ENCODE results near the gene VPS13D.

DNA sequence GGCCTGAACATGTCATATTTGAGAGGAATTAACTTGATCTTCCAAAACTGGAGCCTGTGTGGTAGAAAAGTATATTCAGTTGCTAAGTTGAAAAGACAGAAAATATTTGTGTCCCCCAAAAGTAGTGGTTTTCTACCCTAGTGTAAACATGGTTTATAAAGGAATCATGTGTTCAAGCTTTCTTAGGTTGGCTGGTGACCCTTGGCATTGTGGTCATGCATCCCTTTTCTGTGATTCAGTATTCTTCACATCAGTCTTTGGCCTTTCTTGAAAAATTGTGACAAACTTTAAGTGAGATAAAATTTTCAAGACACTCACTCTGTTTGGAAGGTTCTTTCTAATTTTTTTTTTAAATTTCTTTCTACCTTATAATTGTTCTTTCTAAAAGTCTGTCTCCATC, 195.0 kb downstream of the VPS13D start:
- TF ChIP-seq, protein P1, sequence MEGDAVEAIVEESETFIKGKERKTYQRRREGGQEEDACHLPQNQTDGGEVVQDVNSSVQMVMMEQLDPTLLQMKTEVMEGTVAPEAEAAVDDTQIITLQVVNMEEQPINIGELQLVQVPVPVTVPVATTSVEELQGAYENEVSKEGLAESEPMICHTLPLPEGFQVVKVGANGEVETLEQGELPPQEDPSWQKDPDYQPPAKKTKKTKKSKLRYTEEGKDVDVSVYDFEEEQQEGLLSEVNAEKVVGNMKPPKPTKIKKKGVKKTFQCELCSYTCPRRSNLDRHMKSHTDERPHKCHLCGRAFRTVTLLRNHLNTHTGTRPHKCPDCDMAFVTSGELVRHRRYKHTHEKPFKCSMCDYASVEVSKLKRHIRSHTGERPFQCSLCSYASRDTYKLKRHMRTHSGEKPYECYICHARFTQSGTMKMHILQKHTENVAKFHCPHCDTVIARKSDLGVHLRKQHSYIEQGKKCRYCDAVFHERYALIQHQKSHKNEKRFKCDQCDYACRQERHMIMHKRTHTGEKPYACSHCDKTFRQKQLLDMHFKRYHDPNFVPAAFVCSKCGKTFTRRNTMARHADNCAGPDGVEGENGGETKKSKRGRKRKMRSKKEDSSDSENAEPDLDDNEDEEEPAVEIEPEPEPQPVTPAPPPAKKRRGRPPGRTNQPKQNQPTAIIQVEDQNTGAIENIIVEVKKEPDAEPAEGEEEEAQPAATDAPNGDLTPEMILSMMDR (IDR thresholded peaks at IDR 0.05): no peak
- TF ChIP-seq POLR2A (IDR thresholded peaks at IDR 0.05): no peak

Data from thyroid gland (tissue), 4 donors.